Endothelial cell of umbilical vein (primary cell): ENCODE results near the gene CRTC1.

Experiments
- CTCF ChIP-seq, 2 donors: IDR thresholded peaks; 1 replicate in 1 of 2; 2 replicates in 1 of 2; pipeline ENCODE4 v1.5.1; 2011; ENCODE audit warnings: low read length in 2 of 2, mild to moderate bottlenecking in 2 of 2, moderate library complexity in 2 of 2, control low read depth in 1 of 2, inconsistent platforms in 1 of 2, low read depth in 1 of 2; ENCODE audit not compliant: insufficient read depth in 1 of 2; ENCODE audit errors: extremely low read depth in 1 of 2
- EZH2 ChIP-seq: IDR thresholded peaks from 2 replicates; pipeline ENCODE4 v1.6.1; 2012; ENCODE audit warnings: borderline replicate concordance, low read depth, mild to moderate bottlenecking, moderate library complexity, low read length, inconsistent platforms; ENCODE audit not compliant: severe bottlenecking
- FOS ChIP-seq: IDR thresholded peaks from 2 replicates; pipeline ENCODE4 v1.6.1; 2011; ENCODE audit warnings: mild to moderate bottlenecking, low read length, moderate library complexity, borderline replicate concordance; ENCODE audit not compliant: insufficient read depth
- MYC ChIP-seq: IDR thresholded peaks from one replicate; pipeline ENCODE4 v1.6.1; 2011; ENCODE audit warnings: mild to moderate bottlenecking, low read depth, low read length
- POLR2A ChIP-seq: IDR thresholded peaks from 2 replicates; pipeline ENCODE4 v1.6.1; 2012; ENCODE audit warnings: low read depth, mild to moderate bottlenecking, control low read depth, low read length
- POLR2AphosphoS5 ChIP-seq: IDR thresholded peaks from 2 replicates; pipeline ENCODE4 v1.6.1; 2012; ENCODE audit warnings: low read depth, mild to moderate bottlenecking, control low read depth, low read length, moderate library complexity; ENCODE audit not compliant: insufficient read depth
- TF ChIP-seq, protein P1 (sequence below): IDR thresholded peaks from 2 replicates; pipeline ENCODE4 v1.6.1; 2011; ENCODE audit not compliant: insufficient read depth, insufficient read length

GRCh38 chr19:18655173-18655844 lies 28.2 kb upstream of the CRTC1 start:
- TF ChIP-seq POLR2A = no peak
- TF ChIP-seq CTCF (IDR thresholded peaks at IDR 0.05; ENCODE audit: extremely low read depth in 1 of 2, insufficient read depth in 1 of 2, low read depth in 1 of 2, low read length in 2 of 2) = no peak
- TF ChIP-seq POLR2AphosphoS5 = no peak
- TF ChIP-seq, protein P1, sequence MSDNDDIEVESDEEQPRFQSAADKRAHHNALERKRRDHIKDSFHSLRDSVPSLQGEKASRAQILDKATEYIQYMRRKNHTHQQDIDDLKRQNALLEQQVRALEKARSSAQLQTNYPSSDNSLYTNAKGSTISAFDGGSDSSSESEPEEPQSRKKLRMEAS = no peak
- TF ChIP-seq MYC = no peak
- no peak for TF ChIP-seq FOS
- no peak for TF ChIP-seq EZH2
